ENCODE data around the gene CASP3. TPM values are rescaled to one million over a fixed set of nuclear protein-coding genes. Genes with fewer than 3 reads are reported as not detected.

The CASP3 gene
- total RNA-seq, 1 experiment from 2014 or later, result 11.4 TPM

GRCh38 chr4:184675821-184676492 lies 26.7 kb upstream of the CASP3 start (continued):
- TF ChIP-seq EZH2 (IDR thresholded peaks at IDR 0.05), result no peak
- no peak for TF ChIP-seq CBX3 (IDR thresholded peaks at IDR 0.05; ENCODE audit: low read depth)

DNA sequence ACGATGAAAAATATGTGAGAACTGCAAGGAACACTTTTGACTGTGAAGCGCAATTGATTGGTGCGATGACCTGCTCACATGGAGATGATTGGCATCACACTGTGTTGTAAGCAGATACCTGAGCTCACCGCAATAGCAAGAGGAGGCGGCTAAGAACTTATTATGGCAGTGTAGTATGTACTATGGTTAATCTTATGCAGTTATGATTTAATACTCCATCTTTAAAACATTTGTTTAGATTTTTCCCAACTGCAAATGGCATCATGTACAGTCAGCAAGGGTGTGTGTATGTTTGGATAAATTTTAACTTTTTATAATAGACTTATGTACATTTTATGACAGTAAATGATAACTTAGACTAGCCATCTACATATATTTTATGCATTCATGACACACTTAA lies 25.8 kb upstream of the CASP3 start:
- Histone ChIP-seq H3K9ac (ENCODE audit: low read length) (no peak overlapping the region), H3K4me2 (ENCODE audit: low read length) (no peak overlapping the region), H3K27me3 (ENCODE audit: insufficient read depth, low read length) (no peaks in the 10 kb centered on the region), H4K20me1 (ENCODE audit: insufficient read depth) (no peaks in the 10 kb centered on the region), H3K9me3 (ENCODE audit: control insufficient read depth in 1 of 2, insufficient read depth in 1 of 2, low read depth in 1 of 2, low read length in 2 of 2) (no peaks in the 10 kb centered on the region), H3K27ac (ENCODE audit: low read depth, low read length) (no peak overlapping the region), H3K9me2 (ENCODE audit: insufficient read depth) (no peaks in the 10 kb centered on the region), H3K4me3 (replicated peaks in 1 of 2; ENCODE audit: low read depth in 1 of 2, low read length in 2 of 2) (no peak overlapping the region), H3K79me2 (ENCODE audit: insufficient read depth, low read length) (no peaks in the 10 kb centered on the region), H3K4me1 (ENCODE audit: control insufficient read depth in 1 of 2, insufficient read depth in 2 of 2, low read length in 2 of 2) (no peaks in the 10 kb centered on the region), H3K36me3 (ENCODE audit: control insufficient read depth in 1 of 2, insufficient read depth in 2 of 2, low read length in 2 of 2) (no peaks in the 10 kb centered on the region), H2AFZ (ENCODE audit: low read depth, low read length, poor library complexity, severe bottlenecking) (no peak overlapping the region)
- DNase-seq (ENCODE audit: low read depth, low spot score) (no peak), ATAC-seq (no peak)
- ChIA-PET CTCF (no interaction called here), RAD21 (ENCODE audit: low non-redundant PET in 1 of 2, low total read pairs in 2 of 2, uncharacterized antibody in 2 of 2, unreplicated experiment in 2 of 2) (no interaction called here), POLR2A (no interaction called here)
- BruUV-seq (replicated peaks), result no TSS peak
- TF ChIP-seq ZNF274 (IDR thresholded peaks at IDR 0.05; ENCODE audit: low read depth, low read length) (no peak), ATF3 (IDR thresholded peaks at IDR 0.05) (no peak), ZFX (IDR thresholded peaks at IDR 0.05) (no peak), POLR2A (IDR thresholded peaks at IDR 0.05; ENCODE audit: borderline replicate concordance, extremely low read depth, insufficient read depth, insufficient read length) (no peak), SP1 (IDR thresholded peaks at IDR 0.05; ENCODE audit: low read depth) (no peak), ZBTB33 (IDR thresholded peaks at IDR 0.05; ENCODE audit: extremely low read depth, insufficient replicate concordance, low read length) (no peak), EZH2 (IDR thresholded peaks at IDR 0.05) (no peak), CEBPB (IDR thresholded peaks at IDR 0.05; ENCODE audit: low read depth) (no peak), POLR2AphosphoS5 (IDR thresholded peaks at IDR 0.05; ENCODE audit: low read depth, low read length) (no peak), RAD21 (IDR thresholded peaks at IDR 0.05; ENCODE audit: low read depth) (no peak), JUND (IDR thresholded peaks at IDR 0.05) (no peak), CTCF (IDR thresholded peaks at IDR 0.05 in 2 of 3, conservative IDR thresholded peaks at IDR 0.05 in 1 of 3; ENCODE audit: borderline replicate concordance in 1 of 3, insufficient read depth in 1 of 3, low read depth in 2 of 3, low read length in 2 of 3) (no peak)
- intact Hi-C loops (cut with micrococcal nuclease), result no loop called here

All from HCT116 (cell line).